Neural crest cell (in vitro differentiated cells): ENCODE data around the gene ZNF107. TPM values are rescaled to one million over a fixed set of nuclear protein-coding genes. Genes with fewer than 3 reads are reported as not detected.

Experiments
- DNase-seq: peaks from one replicate; pipeline ENCODE4 v3.0.0; 2021; ENCODE audit warnings: low read depth, mixed read lengths, low spot score
- H3K27ac Mint-ChIP-seq: one replicate; pipeline ENCODE4 v1.8.0; 2021; ENCODE audit warnings: mild to moderate bottlenecking, mixed read lengths; ENCODE audit not compliant: unreplicated experiment
- H3K27me3 Mint-ChIP-seq: 2 replicates; pipeline ENCODE4 v1.8.0; 2021; ENCODE audit warnings: low read depth, mild to moderate bottlenecking, mixed read lengths
- H3K36me3 Mint-ChIP-seq: 2 replicates; pipeline ENCODE4 v1.8.0; 2021; ENCODE audit warnings: low read depth, mild to moderate bottlenecking, mixed read lengths
- H3K4me1 Mint-ChIP-seq: 2 replicates; pipeline ENCODE4 v1.8.0; 2021; ENCODE audit warnings: mixed read lengths
- H3K4me3 Mint-ChIP-seq: one replicate; pipeline ENCODE4 v1.8.0; 2021; ENCODE audit warnings: mild to moderate bottlenecking, mixed read lengths
- H3K9me3 Mint-ChIP-seq: 2 replicates; pipeline ENCODE4 v1.8.0; 2021; ENCODE audit warnings: mixed read lengths
- long read RNA-seq: library from polyadenylated mRNA; unstranded; transcript quantifications from one replicate; pipeline ENCODE4 v2.0.0, GENCODE V29; 2020
- total RNA-seq: library from RNA; stranded (reverse); gene quantifications from 2 replicates; pipeline ENCODE4 v1.2.1, GENCODE V29; 2021
- TF ChIP-seq, protein P1 (sequence below): fragments of 200-600 bp; sonication (generic); conservative IDR thresholded peaks from 2 replicates; pipeline ENCODE4 v1.5.0; 2021; ENCODE audit warnings: antibody characterized with exemption, mild to moderate bottlenecking

The ZNF107 gene
- 18.7 and 18.8 TPM in 2 replicates for total RNA-seq
- long read RNA-seq, full-length matches to known transcripts: 24 of 30 reads
- long read RNA-seq, partial matches to known transcripts: 0 of 30 reads
- long read RNA-seq, other reads (novel, unspliced or antisense): 6 of 30 reads

DNA sequence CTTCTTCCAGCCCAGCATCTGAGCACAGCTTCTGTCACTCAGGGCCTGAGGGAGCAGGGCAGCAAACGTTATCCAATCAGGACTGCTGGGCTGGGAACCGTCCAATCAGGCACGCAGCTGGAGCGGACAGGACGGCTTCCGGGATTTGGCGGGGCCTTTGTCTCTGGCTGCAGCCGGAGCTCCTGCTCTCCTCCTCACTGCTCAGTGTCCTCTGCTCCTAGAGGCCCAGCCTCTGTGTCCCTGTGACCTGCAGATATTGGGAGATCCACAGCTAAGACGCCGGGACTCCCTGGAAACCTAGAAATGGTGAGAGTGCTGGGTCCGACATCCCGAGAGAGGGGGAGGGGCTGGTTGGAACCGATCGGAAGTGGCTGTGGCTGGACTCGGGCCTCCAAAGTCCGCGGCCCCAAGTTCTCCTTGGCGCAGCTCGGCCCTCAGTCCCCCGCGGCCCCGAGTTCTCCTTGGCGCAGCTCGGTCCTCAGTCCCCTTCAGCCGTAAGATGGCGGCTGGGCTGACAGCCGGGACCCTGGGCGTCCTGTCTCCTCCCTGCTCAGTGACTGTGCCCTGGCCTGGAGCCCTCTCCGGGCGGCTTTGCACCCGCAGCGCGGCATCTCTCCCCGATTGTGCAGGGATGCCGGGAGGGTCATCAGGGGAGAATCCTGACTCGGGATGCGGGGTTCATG lies at the start of gene ZNF107:
Gene ZNF107 (plus strand): TSS at position 154 of the 683 bp plus-strand sequence. CDS start 150 bp downstream, at position 304.
- Mint-ChIP-seq H3K4me1 (peaks cover 30% of the 10 kb centered on the region), H3K36me3 (peaks cover 36% of the 10 kb centered on the region), H3K9me3 (peaks cover 10% of the 10 kb centered on the region), H3K27me3 (peaks cover 5% of the 10 kb centered on the region), H3K4me3 (peak within 1 kb of the TSS; percentile 98), H3K27ac (peak within 1 kb of the TSS; percentile 100)
- DNase-seq: peak; percentile 75
- TF ChIP-seq, protein P1, sequence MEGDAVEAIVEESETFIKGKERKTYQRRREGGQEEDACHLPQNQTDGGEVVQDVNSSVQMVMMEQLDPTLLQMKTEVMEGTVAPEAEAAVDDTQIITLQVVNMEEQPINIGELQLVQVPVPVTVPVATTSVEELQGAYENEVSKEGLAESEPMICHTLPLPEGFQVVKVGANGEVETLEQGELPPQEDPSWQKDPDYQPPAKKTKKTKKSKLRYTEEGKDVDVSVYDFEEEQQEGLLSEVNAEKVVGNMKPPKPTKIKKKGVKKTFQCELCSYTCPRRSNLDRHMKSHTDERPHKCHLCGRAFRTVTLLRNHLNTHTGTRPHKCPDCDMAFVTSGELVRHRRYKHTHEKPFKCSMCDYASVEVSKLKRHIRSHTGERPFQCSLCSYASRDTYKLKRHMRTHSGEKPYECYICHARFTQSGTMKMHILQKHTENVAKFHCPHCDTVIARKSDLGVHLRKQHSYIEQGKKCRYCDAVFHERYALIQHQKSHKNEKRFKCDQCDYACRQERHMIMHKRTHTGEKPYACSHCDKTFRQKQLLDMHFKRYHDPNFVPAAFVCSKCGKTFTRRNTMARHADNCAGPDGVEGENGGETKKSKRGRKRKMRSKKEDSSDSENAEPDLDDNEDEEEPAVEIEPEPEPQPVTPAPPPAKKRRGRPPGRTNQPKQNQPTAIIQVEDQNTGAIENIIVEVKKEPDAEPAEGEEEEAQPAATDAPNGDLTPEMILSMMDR: no peak

DNA sequence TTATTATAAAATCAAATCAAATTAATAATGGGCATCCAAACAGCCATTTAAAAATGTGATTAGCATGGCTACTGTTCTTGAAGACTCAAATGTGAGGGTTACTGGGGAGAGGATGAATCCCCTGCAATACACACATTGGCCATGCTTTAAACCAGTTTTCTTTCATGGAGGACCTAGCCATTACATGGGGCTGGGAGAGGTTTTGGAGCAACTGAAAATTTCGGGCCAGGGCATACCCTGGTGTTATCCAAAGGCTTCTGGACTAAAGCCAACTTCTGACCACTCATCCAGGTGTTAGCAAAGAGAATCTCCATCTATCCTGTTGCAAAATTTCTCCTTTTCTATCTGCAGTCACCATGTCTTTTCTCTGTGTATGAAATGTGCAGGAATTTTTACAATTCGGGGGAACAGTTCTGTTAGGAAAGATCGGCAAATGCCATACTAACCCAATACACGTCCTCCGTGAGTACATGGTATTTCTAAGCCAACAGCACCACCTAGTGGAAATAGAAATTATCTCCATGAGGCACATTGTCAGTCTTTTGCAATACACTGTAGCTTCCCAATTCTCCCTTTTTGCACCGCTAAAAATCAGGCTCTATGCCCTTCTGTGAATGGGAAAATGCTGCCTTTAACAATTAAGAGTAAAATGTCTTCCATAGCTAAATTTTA lies 47.0 kb upstream of the ZNF107 start:
- Mint-ChIP-seq H3K27me3 (no peaks in the 10 kb centered on the region), H3K4me3 (no peak overlapping the region), H3K4me1 (no peaks in the 10 kb centered on the region), H3K27ac (no peak overlapping the region), H3K36me3 (peaks cover 17% of the 10 kb centered on the region), H3K9me3 (peaks cover 24% of the 10 kb centered on the region)
- TF ChIP-seq, protein P1: peak; percentile 58
- DNase-seq: peak; percentile 1

DNA sequence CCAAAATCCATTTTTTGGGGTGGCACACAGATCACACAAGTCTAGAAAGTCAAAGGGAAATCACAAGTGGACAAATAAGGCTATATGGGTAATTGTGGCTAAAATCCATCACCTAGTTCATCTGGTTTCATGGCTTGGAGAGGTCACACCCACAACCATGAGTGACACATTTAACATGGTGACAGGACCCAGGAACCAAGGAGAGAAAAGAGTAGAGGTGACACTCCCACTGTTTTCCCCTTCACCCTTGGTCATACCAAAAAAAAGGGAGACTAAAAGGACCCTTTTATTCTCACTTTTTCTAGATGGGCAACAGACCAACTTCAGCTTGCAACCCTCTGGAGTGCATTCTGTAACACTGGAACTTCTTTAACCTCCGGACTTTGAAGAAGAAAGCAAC lies 46.2 kb upstream of the ZNF107 start:
- peak; percentile 1 for DNase-seq
- no peaks in the 10 kb centered on the region for H3K4me1 Mint-ChIP-seq
- no peak overlapping the region for H3K4me3 Mint-ChIP-seq
- peaks cover 11% of the 10 kb centered on the region for H3K36me3 Mint-ChIP-seq
- H3K27me3 Mint-ChIP-seq: no peaks in the 10 kb centered on the region
- H3K27ac Mint-ChIP-seq: no peak overlapping the region
- H3K9me3 Mint-ChIP-seq: peaks cover 19% of the 10 kb centered on the region
- TF ChIP-seq, protein P1: no peak

DNA sequence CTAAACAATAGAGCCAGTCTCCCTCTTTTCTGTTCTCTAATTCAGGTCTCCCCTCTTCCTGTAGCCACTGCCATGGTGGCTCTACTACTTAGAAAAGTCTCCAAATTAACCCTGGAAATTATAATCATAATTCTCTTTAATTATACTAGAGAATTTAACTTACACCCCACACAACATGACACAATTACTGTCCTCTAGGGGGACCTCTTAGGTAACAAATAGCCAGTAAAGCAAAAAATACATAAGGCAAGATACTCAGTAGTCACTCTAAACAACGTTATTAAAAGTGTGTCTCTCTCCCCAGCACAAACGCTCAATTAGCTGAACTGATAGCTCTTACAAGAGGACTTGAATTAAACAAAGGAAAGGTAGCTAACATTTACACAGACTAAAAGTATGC lies 44.3 kb upstream of the ZNF107 start:
- DNase-seq: no peak
- TF ChIP-seq, protein P1: no peak
- Mint-ChIP-seq H3K27ac (no peak overlapping the region), H3K4me1 (no peaks in the 10 kb centered on the region), H3K36me3 (peaks cover 10% of the 10 kb centered on the region), H3K9me3 (peaks cover 20% of the 10 kb centered on the region), H3K27me3 (no peaks in the 10 kb centered on the region), H3K4me3 (no peak overlapping the region)

DNA sequence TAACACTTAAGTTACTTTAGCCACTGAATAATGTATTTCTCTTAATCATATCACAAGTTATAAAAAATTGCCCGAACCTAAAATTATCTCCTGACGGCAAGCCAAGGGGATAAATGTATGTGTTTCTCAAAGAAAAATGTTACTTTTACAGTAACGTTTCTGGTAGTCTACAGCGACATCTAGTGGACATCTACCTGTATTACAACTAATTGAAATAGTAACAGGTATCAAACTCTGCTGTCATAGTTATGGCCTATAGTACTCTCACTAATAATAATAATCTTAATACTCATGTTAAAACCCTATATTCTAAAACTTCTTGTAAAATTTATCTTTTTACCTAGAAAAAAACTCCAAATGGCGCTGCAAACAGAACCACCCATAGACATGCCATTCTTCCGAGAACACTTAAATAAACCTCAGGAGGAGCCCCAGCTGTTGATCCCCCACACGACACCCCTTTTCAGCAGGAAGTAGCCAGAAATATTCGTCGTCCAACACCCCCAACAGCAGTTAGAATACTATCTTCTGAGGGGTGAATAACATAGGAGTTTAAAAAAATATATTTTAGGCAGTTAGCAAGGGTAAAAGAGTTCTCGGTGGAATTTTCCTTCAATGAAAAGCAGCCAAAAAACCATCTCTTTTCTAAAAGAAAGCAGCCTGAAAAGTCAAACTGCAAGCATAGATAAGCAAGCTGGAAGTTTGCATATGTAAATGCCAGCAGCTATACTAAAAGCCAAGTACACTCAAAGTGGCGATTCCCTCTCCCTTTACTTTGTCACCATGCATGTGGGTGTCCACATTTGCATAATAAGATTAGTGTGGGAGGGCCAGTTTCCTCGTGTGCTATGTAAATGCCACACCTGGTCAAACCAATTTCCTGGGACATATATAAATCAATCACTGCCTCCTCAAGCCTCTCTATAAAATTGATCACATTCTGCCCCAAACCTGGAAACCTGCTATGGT lies 40.5 kb upstream of the ZNF107 start:
- H3K9me3 Mint-ChIP-seq: peaks cover 31% of the 10 kb centered on the region
- H3K4me3 Mint-ChIP-seq: no peak overlapping the region
- TF ChIP-seq, protein P1: peak; percentile 61
- DNase-seq: no peak
- H3K27ac Mint-ChIP-seq: no peak overlapping the region
- H3K27me3 Mint-ChIP-seq: no peaks in the 10 kb centered on the region
- H3K36me3 Mint-ChIP-seq: peaks cover 5% of the 10 kb centered on the region
- H3K4me1 Mint-ChIP-seq: no peaks in the 10 kb centered on the region
